A673 (cell line): ENCODE data around the gene SELENOF.
"Not testable (repeated sequence)": the region's sequence is repeated elsewhere in the genome, so short reads cannot be mapped to it uniquely, and the experiment has no call there.

ENCODE experiments used
- EZH2 ChIP-seq: fragments of 200-600 bp; sonication (generic); IDR thresholded peaks from 2 replicates; pipeline ENCODE4 v1.6.1; 2017; ENCODE audit warnings: borderline replicate concordance, low read depth, mild to moderate bottlenecking, mixed read lengths, antibody characterized with exemption, low read length; ENCODE audit not compliant: poor library complexity, severe bottlenecking
- TF ChIP-seq, protein P1 (sequence below): fragments of 300-800, 200-600 bp; sonication (generic); conservative IDR thresholded peaks from 2 replicates; pipeline ENCODE4 v1.5.1; 2017; ENCODE audit warnings: low read depth, mild to moderate bottlenecking, antibody characterized with exemption, low read length, moderate library complexity, mixed read lengths

DNA sequence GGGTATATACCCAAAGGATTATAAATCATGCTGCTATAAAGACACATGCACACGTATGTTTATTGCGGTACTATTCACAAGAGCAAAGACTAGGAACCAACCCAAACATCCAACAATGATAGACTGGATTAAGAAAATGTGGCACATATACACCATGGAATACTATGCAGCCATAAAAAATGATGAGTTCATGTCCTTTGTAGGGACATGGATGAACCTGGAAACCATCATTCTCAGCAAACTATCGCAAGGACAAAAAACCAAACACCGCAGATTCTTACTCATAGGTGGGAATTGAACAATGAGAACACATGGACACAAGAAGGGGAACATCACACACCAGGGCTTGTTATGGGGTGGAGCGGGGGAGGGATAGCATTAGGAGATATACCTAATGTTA, 94.0 kb downstream of the SELENOF start:
- TF ChIP-seq, protein P1, sequence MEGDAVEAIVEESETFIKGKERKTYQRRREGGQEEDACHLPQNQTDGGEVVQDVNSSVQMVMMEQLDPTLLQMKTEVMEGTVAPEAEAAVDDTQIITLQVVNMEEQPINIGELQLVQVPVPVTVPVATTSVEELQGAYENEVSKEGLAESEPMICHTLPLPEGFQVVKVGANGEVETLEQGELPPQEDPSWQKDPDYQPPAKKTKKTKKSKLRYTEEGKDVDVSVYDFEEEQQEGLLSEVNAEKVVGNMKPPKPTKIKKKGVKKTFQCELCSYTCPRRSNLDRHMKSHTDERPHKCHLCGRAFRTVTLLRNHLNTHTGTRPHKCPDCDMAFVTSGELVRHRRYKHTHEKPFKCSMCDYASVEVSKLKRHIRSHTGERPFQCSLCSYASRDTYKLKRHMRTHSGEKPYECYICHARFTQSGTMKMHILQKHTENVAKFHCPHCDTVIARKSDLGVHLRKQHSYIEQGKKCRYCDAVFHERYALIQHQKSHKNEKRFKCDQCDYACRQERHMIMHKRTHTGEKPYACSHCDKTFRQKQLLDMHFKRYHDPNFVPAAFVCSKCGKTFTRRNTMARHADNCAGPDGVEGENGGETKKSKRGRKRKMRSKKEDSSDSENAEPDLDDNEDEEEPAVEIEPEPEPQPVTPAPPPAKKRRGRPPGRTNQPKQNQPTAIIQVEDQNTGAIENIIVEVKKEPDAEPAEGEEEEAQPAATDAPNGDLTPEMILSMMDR: not testable (repeated sequence)
- TF ChIP-seq EZH2: not testable (repeated sequence)
